Heart left ventricle (tissue), 16 donors: ENCODE results near the gene ZSWIM8. TPM values are rescaled to one million over a fixed set of nuclear protein-coding genes. Genes with fewer than 3 reads are reported as not detected.
A peak's percentile ranks its signal among the peaks of the same experiment; 100 is the strongest.

Experiments
- ATAC-seq, 4 donors: fragments of 200-7000 bp; cut with Tn5 transposase; one replicate each; pipeline ENCODE4 v1.9.1; 2020 to 2022; ENCODE audit warnings: moderate library complexity in 4 of 4, mild to moderate bottlenecking in 3 of 4, moderate number of reproducible peaks in 1 of 4
- DNase-seq, 5 donors: peaks; one replicate each; pipeline ENCODE4 v3.0.0-alpha.2; 2020
- H3K27ac ChIP-seq, 12 donors: fragments of 200-600 bp; sonication (generic) in 4 of 12; one replicate each; pipeline versions ENCODE4 v1.5.0 to v1.8.0; 2016 to 2022; ENCODE audit warnings: mild to moderate bottlenecking in 2 of 12
- H3K27me3 ChIP-seq, 9 donors: fragments of 200-600 bp; sonication (generic) in 2 of 9; one replicate each; pipeline versions ENCODE4 v1.5.1 to v1.8.0; 2016 to 2022; ENCODE audit warnings: mild to moderate bottlenecking in 3 of 9
- H3K36me3 ChIP-seq, 9 donors: fragments of 200-600 bp; sonication (generic) in 2 of 9; one replicate each; pipeline versions ENCODE4 v1.5.0 to v1.8.0; 2018 to 2022; ENCODE audit warnings: mild to moderate bottlenecking in 2 of 9
- H3K4me1 ChIP-seq, 12 donors: fragments of 200-600 bp; sonication (generic) in 4 of 12; one replicate each; pipeline versions ENCODE4 v1.5.0 to v1.8.0; 2016 to 2022; ENCODE audit warnings: mild to moderate bottlenecking in 3 of 12
- H3K4me3 ChIP-seq, 12 donors: fragments of 200-600 bp; sonication (generic) in 4 of 12; one replicate each; pipeline versions ENCODE4 v1.5.0 to v1.8.0; 2017 to 2022; ENCODE audit warnings: mild to moderate bottlenecking in 9 of 12, moderate library complexity in 4 of 12
- H3K9me3 ChIP-seq, 12 donors: fragments of 200-600 bp; sonication (generic) in 4 of 12; one replicate each; pipeline versions ENCODE4 v1.5.0 to v1.8.0; 2016 to 2022; ENCODE audit warnings: mild to moderate bottlenecking in 1 of 12
- POLR2A ChIP-seq, 2 donors: fragments of 450-650 bp; IDR thresholded peaks; one replicate each; pipeline ENCODE4 v1.6.1; 2017; ENCODE audit warnings: antibody characterized with exemption in 2 of 2, mild to moderate bottlenecking in 2 of 2, moderate library complexity in 2 of 2
- WGBS, 4 donors: extraction: QIAGEN DNeasy Blood & Tissue Kit in 2 of 4; methylation state at CpG; one replicate each; pipeline versions ENCODE4 v1.1.5 to v1.1.7; 2013 to 2018; 5-methylcytosine and 5-hydroxymethylcytosine counted together
- intact Hi-C, 10 donors: fragments of 100-400 bp; cut with DNase I; formaldehyde crosslinking; loops; one replicate each; pipeline versions ENCODE4 v1.11.1 to v1.14.2; 2022
- polyA plus RNA-seq, 2 donors: library from polyadenylated mRNA; stranded (reverse); fragments of 200-250 nt; gene quantifications; one replicate each; pipeline ENCODE4 v1.2.3, GENCODE V29; 2013
- total RNA-seq, 9 donors: library from RNA; depleted of rRNA in 2 of 9; stranded (reverse); fragments of >200 nt in 2 of 9; fragmentation: NEBNext Ultra II Directional in 3 of 9; extraction: Animal tissue kit (Norgen Biotek cat#: 25700) in 3 of 9; gene quantifications; one replicate each; pipeline versions ENCODE4 v1.1.0 to v1.2.4, GENCODE V29; 2016 to 2023
- TF ChIP-seq, protein P1 (sequence below), 12 donors: fragments of 200-600 bp; sonication (generic) in 4 of 12; IDR thresholded peaks; one replicate each; pipeline versions ENCODE4 v1.5.0 to v1.8.0; 2018 to 2022; ENCODE audit warnings: antibody characterized with exemption in 12 of 12, mild to moderate bottlenecking in 5 of 12
- donor health status: ischemic (EF 13 %, LVEDD 7.1; RV severe dilation, severe dysfunction).
- donor health status: healthy with polysubstance abuse.
- donor health status: DM: no; HTN: yes; CAD: no.
- donor health status: DM: no; HTN: no; CAD: no.
- donor health status: ischemic (EF 25% LVEDD 6.9; RV normal size, moderate dysfunction).
- donor health status: ischemic (EF 25% LVEDD 5.7; RV mildly dilated, moderate dysfunction).
- donor health status: healthy.
- donor health status: DM: yes; HTN: yes; CAD: no.
- donor health status: ischemic (EF 35%, LVEDD 5.7; RV mildly dilated, moderate dysfunction).
- donor health status: nonischemic (EF 11% LVEDD 7.7; RV severe dilation, severe dysfunction).
- donor health status: DM: yes; HTN: yes; CAD: no.
- donor health status: PGD.
- donor health status: ischemic (EF 29% LVEDD 5.4; RV normal size, mild dysfunction).
- donor health status: nonischemic (EF 23%, LVEDD 6.1; RV moderate dilation, normal function).

Gene ZSWIM8
- total and polyA plus RNA-seq, 11 donors: 37.6 to 69.7 (median 58.0) TPM

DNA sequence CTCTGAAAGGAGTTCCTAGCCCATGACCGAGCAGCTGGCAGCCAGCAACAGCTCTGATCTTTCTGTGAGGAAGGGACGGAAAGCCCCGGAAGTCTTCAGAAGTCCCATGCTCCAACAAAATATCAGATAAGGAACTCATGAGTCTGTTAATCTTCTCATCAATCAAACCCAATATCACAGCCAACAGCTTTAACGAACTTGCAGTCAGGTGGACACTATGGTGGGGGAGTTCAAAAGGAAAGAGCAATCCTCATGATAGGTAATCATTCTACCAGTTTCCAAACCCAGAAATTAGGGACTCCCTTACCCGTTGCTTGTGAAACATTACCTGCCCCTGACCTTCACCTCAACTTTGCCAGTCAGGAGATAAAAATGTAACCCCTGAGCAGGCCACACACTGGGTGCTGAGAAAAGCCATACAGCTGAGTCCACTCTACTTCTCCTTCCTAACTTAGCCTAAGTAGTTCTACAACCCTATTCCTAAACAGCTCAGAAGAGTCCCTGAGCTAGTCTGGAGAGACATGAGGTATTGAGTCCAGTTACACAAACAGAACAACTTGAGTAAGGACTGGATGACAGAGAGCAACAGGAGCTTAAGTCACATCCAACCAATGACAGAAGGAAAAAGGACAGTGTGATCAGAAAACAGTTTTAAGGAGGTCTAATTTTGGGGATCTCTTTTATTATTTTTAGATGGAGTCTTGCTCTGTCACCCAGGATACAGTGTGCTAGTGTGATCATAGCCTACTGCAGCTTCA is 23.8 kb downstream of the ZSWIM8 start:
- Histone ChIP-seq H3K9me3 (no peaks in the 10 kb centered on the region), H3K27ac (peak overlapping the region in 1 of 12 donors; percentile 97), H3K4me3 (peak overlapping the region in 1 of 12 donors; percentile 9), H3K4me1 (peaks cover 0 to 57% (median 16%) of the 10 kb centered on the region in 12 donors), H3K27me3 (no peaks in the 10 kb centered on the region), H3K36me3 (peaks cover 0 to 64% (median 49%) of the 10 kb centered on the region in 9 donors)
- no peak for ATAC-seq
- 67 to 86% (median 73%) methylated on average over 5 of the region's 5 CpGs for WGBS, 4 donors
- TF ChIP-seq POLR2A (IDR thresholded peaks at IDR 0.05): no peak
- intact Hi-C loops: no loop called here
- DNase-seq: no peak

DNA sequence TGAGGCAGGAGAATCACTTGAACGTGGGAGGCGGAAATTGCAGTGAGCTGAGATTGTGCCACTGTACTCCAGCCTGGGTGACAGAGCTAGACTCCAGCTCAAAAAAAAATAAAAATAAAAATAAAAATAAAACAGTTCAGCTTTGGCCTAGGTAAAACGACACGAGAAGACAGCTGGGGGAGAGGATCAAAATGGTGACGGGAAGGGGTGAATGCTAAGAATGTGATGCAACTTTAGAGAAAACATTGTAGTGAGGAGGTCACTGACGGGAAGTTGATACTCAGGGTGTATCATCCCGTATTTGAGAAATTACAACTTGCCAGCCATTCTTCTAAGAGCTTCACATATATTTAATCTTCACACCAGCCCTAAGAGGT is 24.9 kb downstream of the ZSWIM8 start:
- Histone ChIP-seq H3K36me3 (peaks cover 0 to 60% (median 45%) of the 10 kb centered on the region in 9 donors), H3K4me1 (peaks cover 0 to 58% (median 16%) of the 10 kb centered on the region in 12 donors), H3K9me3 (no peaks in the 10 kb centered on the region), H3K27ac (peak overlapping the region in 4 of 12 donors; percentile 94 to 97 (median 95)), H3K27me3 (no peaks in the 10 kb centered on the region), H3K4me3 (peak overlapping the region; percentile 61 to 99 (median 94))
- TF ChIP-seq, protein P1, sequence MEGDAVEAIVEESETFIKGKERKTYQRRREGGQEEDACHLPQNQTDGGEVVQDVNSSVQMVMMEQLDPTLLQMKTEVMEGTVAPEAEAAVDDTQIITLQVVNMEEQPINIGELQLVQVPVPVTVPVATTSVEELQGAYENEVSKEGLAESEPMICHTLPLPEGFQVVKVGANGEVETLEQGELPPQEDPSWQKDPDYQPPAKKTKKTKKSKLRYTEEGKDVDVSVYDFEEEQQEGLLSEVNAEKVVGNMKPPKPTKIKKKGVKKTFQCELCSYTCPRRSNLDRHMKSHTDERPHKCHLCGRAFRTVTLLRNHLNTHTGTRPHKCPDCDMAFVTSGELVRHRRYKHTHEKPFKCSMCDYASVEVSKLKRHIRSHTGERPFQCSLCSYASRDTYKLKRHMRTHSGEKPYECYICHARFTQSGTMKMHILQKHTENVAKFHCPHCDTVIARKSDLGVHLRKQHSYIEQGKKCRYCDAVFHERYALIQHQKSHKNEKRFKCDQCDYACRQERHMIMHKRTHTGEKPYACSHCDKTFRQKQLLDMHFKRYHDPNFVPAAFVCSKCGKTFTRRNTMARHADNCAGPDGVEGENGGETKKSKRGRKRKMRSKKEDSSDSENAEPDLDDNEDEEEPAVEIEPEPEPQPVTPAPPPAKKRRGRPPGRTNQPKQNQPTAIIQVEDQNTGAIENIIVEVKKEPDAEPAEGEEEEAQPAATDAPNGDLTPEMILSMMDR (IDR thresholded peaks at IDR 0.05): no peak
- no peak for TF ChIP-seq POLR2A (IDR thresholded peaks at IDR 0.05)
- 78 to 87% (median 83%) methylated on average over 7 of the region's 7 CpGs for WGBS, 4 donors
- DNase-seq: no peak
- intact Hi-C loops: no loop called here
- ATAC-seq: no peak

DNA sequence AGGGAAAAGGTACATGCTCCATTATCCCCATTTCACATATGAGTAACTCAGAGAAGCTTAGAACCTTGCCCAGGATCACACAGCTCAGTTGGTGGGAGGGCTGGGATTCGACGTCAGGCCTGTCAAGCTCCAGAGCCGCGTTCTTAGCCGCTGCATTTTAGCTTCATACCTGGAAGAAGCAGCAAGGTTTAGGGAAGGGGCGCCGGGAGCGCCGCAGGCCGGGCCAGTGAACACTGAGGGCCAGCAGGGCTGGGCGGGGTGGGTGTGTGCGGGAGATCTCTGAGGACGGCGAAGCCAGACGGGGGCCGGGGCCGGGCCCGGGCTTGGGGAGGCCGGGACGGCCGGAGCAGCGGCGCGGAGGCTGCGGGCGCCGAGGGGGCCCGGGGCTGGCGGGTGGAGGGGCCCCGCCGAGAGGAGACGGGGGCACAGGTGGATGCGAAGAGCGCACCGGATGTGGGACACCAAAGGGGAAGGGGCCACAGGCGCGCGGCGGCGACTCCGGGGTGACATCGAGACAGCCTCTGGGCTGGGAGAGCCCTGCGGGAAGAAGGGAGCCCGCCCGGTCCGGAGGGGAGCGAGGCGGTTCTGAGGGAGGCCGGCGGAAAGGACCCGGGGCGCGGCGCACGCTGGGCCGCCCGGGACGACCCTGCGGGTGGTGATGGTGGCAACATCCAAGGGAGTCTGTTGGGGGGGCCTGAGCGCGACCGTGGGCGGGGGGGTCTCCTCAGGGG is 25.5 kb downstream of the ZSWIM8 start:
- ATAC-seq: peak in 2 of 4 donors; percentile 39 to 46
- no peaks in the 10 kb centered on the region for H3K27me3 ChIP-seq
- peaks cover 0 to 62% (median 16%) of the 10 kb centered on the region in 12 donors for H3K4me1 ChIP-seq
- peak overlapping the region; percentile 79 to 97 (median 93) for H3K27ac ChIP-seq
- H3K9me3 ChIP-seq: no peaks in the 10 kb centered on the region
- peaks cover 0 to 59% (median 40%) of the 10 kb centered on the region in 9 donors for H3K36me3 ChIP-seq
- DNase-seq: peak in 4 of 5 donors; percentile 43 to 79 (median 48)
- peak overlapping the region; percentile 61 to 99 (median 94) for H3K4me3 ChIP-seq
- 0 to 1% (median 1%) methylated on average over 18 to 63 of the region's 63 CpGs for WGBS, 4 donors
- no peak for TF ChIP-seq POLR2A (IDR thresholded peaks at IDR 0.05)
- intact Hi-C loops: loop anchor here in 1 of 10 donors (1.0 kb wide), 1 partner anchor 39 kb away; a partner anchor contains a TSS

- H3K9me3 ChIP-seq: no peaks in the 10 kb centered on the region
- DNase-seq (no peak), ATAC-seq (no peak)
- H3K36me3 ChIP-seq: peaks cover 0 to 55% (median 32%) of the 10 kb centered on the region in 9 donors
- 91 to 96% (median 95%) methylated on average over 4 of the region's 4 CpGs for WGBS, 4 donors
- peaks cover 0 to 62% (median 12%) of the 10 kb centered on the region in 12 donors for H3K4me1 ChIP-seq
- H3K27me3 ChIP-seq: no peaks in the 10 kb centered on the region
- TF ChIP-seq, protein P1 (IDR thresholded peaks at IDR 0.05): no peak
- TF ChIP-seq POLR2A (IDR thresholded peaks at IDR 0.05): no peak
- no peak overlapping the region for H3K4me3 ChIP-seq
- intact Hi-C loops: no loop called here
- peak overlapping the region in 2 of 12 donors; percentile 96 to 97 for H3K27ac ChIP-seq
Measured at GRCh38 chr10:73812657-73813056, 27.3 kb downstream of the ZSWIM8 start.

- Histone ChIP-seq H3K27ac (peak overlapping the region in 1 of 12 donors; percentile 97), H3K36me3 (peaks cover 0 to 48% (median 25%) of the 10 kb centered on the region in 9 donors), H3K9me3 (no peaks in the 10 kb centered on the region), H3K4me1 (peaks cover 0 to 62% (median 12%) of the 10 kb centered on the region in 12 donors), H3K27me3 (no peaks in the 10 kb centered on the region), H3K4me3 (no peak overlapping the region)
- ATAC-seq (no peak), DNase-seq (no peak)
- TF ChIP-seq, protein P1 (IDR thresholded peaks at IDR 0.05): no peak
- TF ChIP-seq POLR2A (IDR thresholded peaks at IDR 0.05): no peak
- intact Hi-C loops: no loop called here
- 80 to 89% (median 84%) methylated on average over 7 of the region's 7 CpGs for WGBS, 4 donors
Measured at GRCh38 chr10:73813333-73813732, 27.9 kb downstream of the ZSWIM8 start.
